HEK293 (cell line): Measurements from ENCODE around the gene C6orf141.

ENCODE experiments used
- IKZF3 ChIP-seq: fragments of 450-650 bp; IDR thresholded peaks from 2 replicates; pipeline ENCODE4 v1.5.0; 2018; ENCODE audit warnings: missing biosample characterization, mild to moderate bottlenecking, missing genetic modification characterization, moderate library complexity
- OVOL3 ChIP-seq: fragments of 450-650 bp; formaldehyde crosslinking; IDR thresholded peaks from 2 replicates; pipeline ENCODE4 v1.5.1; 2016; ENCODE audit warnings: missing biosample characterization, missing genetic modification characterization
- ZNF121 ChIP-seq: fragments of 450-650 bp; formaldehyde crosslinking; IDR thresholded peaks from 2 replicates; pipeline ENCODE4 v1.5.1; 2016; ENCODE audit warnings: missing biosample characterization, missing genetic modification characterization
- ZNF132 ChIP-seq: fragments of 450-650 bp; formaldehyde crosslinking; IDR thresholded peaks from 2 replicates; pipeline ENCODE4 v1.5.1; 2017; ENCODE audit warnings: missing biosample characterization, missing genetic modification characterization, borderline replicate concordance
- ZNF223 ChIP-seq: fragments of 450-650 bp; formaldehyde crosslinking; IDR thresholded peaks from 2 replicates; pipeline ENCODE4 v1.5.1; 2016; ENCODE audit warnings: missing biosample characterization, missing genetic modification characterization
- ZNF239 ChIP-seq: fragments of 450-650 bp; formaldehyde crosslinking; IDR thresholded peaks from 2 replicates; pipeline ENCODE4 v1.5.1; 2016; ENCODE audit warnings: missing biosample characterization, missing genetic modification characterization
- ZNF266 ChIP-seq: fragments of 450-650 bp; formaldehyde crosslinking; IDR thresholded peaks from 2 replicates; pipeline ENCODE4 v1.5.1; 2016; ENCODE audit warnings: missing biosample characterization, missing genetic modification characterization, low read depth
- ZNF394 ChIP-seq: fragments of 450-650 bp; formaldehyde crosslinking; IDR thresholded peaks from 2 replicates; pipeline ENCODE4 v1.5.1; 2016; ENCODE audit warnings: missing biosample characterization, missing genetic modification characterization, mild to moderate bottlenecking, moderate library complexity, borderline replicate concordance
- ZNF416 ChIP-seq: fragments of 450-650 bp; formaldehyde crosslinking; IDR thresholded peaks from 2 replicates; pipeline ENCODE4 v1.5.1; 2016; ENCODE audit warnings: missing biosample characterization, missing genetic modification characterization
- ZNF548 ChIP-seq: fragments of 450-650 bp; formaldehyde crosslinking; IDR thresholded peaks from 2 replicates; pipeline ENCODE4 v1.5.1; 2016; ENCODE audit warnings: missing biosample characterization, missing genetic modification characterization
- ZNF549 ChIP-seq: fragments of 450-650 bp; IDR thresholded peaks from 2 replicates; pipeline ENCODE4 v1.5.1; 2018; ENCODE audit warnings: missing biosample characterization, missing genetic modification characterization, mild to moderate bottlenecking, inconsistent platforms, moderate library complexity
- ZNF555 ChIP-seq: fragments of 450-650 bp; formaldehyde crosslinking; conservative IDR thresholded peaks from 2 replicates; pipeline ENCODE4 v1.5.1; 2017; ENCODE audit warnings: missing biosample characterization, mild to moderate bottlenecking, missing genetic modification characterization, inconsistent platforms
- ZNF558 ChIP-seq: fragments of 450-650 bp; formaldehyde crosslinking; IDR thresholded peaks from 2 replicates; pipeline ENCODE4 v1.5.1; 2016; ENCODE audit warnings: missing biosample characterization, missing genetic modification characterization
- ZNF629 ChIP-seq: fragments of 450-650 bp; formaldehyde crosslinking; IDR thresholded peaks from 2 replicates; pipeline ENCODE4 v1.5.1; 2017; ENCODE audit warnings: missing biosample characterization, missing genetic modification characterization
- ZNF664 ChIP-seq: fragments of 450-650 bp; formaldehyde crosslinking; IDR thresholded peaks from 2 replicates; pipeline ENCODE4 v1.5.1; 2016; ENCODE audit warnings: missing biosample characterization, missing genetic modification characterization
- ZNF776 ChIP-seq: fragments of 450-650 bp; formaldehyde crosslinking; IDR thresholded peaks from 2 replicates; pipeline ENCODE4 v1.5.0; 2017; ENCODE audit warnings: missing biosample characterization, missing genetic modification characterization, borderline replicate concordance
- ZSCAN30 ChIP-seq: fragments of 450-650 bp; IDR thresholded peaks from 2 replicates; pipeline ENCODE4 v1.5.1; 2018; ENCODE audit warnings: missing biosample characterization, mild to moderate bottlenecking, missing genetic modification characterization, moderate library complexity
- TF ChIP-seq, protein P1 (sequence below): fragments of 450-650 bp; formaldehyde crosslinking; IDR thresholded peaks from 2 replicates; pipeline ENCODE4 v1.5.1; 2016; ENCODE audit warnings: missing biosample characterization, missing genetic modification characterization
- TF ChIP-seq, protein P2 (sequence below): fragments of 450-650 bp; formaldehyde crosslinking; conservative IDR thresholded peaks from 2 replicates; pipeline ENCODE4 v1.5.1; 2016; ENCODE audit warnings: low read depth, missing biosample characterization, missing genetic modification characterization
- TF ChIP-seq, protein P3 (sequence below): fragments of 450-650 bp; formaldehyde crosslinking; conservative IDR thresholded peaks from 2 replicates; pipeline ENCODE4 v1.5.1; 2016; ENCODE audit warnings: low read depth, missing biosample characterization, missing genetic modification characterization
- TF ChIP-seq, protein P4 (sequence below): fragments of 450-650 bp; formaldehyde crosslinking; optimal IDR thresholded peaks from 2 replicates; pipeline ENCODE3; 2016; ENCODE audit warnings: missing biosample characterization, mild to moderate bottlenecking, missing genetic modification characterization
- TF ChIP-seq, protein P5 (sequence below): fragments of 450-650 bp; formaldehyde crosslinking; IDR thresholded peaks from 2 replicates; pipeline ENCODE4 v1.5.1; 2017; ENCODE audit warnings: missing biosample characterization, mild to moderate bottlenecking, missing genetic modification characterization, moderate library complexity
- TF ChIP-seq, protein P6 (sequence below): fragments of 450-650 bp; formaldehyde crosslinking; IDR thresholded peaks from 2 replicates; pipeline ENCODE4 v1.5.1; 2017; ENCODE audit warnings: missing biosample characterization, missing genetic modification characterization

The C6orf141 gene

DNA sequence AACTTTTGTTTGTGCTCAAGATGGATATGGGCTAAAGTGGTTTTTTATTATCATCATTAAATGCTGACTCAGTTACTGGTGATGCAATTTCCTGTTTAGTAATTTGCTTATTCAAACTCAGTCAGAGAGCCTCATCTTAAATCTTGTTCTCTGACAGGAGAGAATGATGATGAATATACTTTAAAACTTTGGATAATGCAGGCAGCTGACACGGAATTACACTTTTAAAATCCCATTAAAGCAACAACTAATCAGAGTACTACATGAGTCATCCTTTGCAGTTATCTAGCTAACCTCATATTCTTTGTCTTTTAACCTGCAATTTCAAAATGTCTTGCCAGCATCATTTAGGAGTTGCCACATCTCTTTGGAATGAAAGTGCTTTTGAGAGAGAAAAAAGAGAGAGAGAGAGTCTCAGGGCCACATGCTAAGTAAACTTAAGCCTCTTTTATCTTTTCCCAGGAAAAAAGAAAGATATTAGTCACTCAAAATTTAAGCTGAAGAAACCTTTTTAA lies 9.2 kb upstream of the C6orf141 start (continued):
- 0 out of 2 replicates have a peak, but pooled peaks have one; percentile 37 for TF ChIP-seq ZSCAN30
- TF ChIP-seq, protein P1, sequence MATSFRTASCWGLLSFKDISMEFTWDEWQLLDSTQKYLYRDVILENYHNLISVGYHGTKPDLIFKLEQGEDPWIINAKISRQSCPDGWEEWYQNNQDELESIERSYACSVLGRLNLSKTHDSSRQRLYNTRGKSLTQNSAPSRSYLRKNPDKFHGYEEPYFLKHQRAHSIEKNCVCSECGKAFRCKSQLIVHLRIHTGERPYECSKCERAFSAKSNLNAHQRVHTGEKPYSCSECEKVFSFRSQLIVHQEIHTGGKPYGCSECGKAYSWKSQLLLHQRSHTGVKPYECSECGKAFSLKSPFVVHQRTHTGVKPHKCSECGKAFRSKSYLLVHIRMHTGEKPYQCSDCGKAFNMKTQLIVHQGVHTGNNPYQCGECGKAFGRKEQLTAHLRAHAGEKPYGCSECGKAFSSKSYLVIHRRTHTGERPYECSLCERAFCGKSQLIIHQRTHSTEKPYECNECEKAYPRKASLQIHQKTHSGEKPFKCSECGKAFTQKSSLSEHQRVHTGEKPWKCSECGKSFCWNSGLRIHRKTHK, result no peak
- TF ChIP-seq, protein P2, sequence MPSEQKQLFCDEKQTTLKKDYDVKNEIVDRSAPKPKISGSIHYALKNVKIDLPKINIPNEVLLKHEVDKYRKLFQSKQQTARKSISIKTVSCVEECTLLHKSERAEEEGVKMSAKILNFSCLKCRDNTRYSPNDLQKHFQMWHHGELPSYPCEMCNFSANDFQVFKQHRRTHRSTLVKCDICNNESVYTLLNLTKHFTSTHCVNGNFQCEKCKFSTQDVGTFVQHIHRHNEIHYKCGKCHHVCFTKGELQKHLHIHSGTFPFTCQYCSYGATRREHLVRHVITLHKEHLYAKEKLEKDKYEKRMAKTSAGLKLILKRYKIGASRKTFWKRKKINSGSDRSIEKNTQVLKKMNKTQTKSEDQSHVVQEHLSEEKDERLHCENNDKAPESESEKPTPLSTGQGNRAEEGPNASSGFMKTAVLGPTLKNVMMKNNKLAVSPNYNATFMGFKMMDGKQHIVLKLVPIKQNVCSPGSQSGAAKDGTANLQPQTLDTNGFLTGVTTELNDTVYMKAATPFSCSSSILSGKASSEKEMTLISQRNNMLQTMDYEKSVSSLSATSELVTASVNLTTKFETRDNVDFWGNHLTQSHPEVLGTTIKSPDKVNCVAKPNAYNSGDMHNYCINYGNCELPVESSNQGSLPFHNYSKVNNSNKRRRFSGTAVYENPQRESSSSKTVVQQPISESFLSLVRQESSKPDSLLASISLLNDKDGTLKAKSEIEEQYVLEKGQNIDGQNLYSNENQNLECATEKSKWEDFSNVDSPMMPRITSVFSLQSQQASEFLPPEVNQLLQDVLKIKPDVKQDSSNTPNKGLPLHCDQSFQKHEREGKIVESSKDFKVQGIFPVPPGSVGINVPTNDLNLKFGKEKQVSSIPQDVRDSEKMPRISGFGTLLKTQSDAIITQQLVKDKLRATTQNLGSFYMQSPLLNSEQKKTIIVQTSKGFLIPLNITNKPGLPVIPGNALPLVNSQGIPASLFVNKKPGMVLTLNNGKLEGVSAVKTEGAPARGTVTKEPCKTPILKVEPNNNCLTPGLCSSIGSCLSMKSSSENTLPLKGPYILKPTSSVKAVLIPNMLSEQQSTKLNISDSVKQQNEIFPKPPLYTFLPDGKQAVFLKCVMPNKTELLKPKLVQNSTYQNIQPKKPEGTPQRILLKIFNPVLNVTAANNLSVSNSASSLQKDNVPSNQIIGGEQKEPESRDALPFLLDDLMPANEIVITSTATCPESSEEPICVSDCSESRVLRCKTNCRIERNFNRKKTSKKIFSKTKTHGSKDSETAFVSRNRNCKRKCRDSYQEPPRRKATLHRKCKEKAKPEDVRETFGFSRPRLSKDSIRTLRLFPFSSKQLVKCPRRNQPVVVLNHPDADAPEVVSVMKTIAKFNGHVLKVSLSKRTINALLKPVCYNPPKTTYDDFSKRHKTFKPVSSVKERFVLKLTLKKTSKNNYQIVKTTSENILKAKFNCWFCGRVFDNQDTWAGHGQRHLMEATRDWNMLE (tag by site-specific recombination), result peak; percentile 68
- TF ChIP-seq, protein P3, sequence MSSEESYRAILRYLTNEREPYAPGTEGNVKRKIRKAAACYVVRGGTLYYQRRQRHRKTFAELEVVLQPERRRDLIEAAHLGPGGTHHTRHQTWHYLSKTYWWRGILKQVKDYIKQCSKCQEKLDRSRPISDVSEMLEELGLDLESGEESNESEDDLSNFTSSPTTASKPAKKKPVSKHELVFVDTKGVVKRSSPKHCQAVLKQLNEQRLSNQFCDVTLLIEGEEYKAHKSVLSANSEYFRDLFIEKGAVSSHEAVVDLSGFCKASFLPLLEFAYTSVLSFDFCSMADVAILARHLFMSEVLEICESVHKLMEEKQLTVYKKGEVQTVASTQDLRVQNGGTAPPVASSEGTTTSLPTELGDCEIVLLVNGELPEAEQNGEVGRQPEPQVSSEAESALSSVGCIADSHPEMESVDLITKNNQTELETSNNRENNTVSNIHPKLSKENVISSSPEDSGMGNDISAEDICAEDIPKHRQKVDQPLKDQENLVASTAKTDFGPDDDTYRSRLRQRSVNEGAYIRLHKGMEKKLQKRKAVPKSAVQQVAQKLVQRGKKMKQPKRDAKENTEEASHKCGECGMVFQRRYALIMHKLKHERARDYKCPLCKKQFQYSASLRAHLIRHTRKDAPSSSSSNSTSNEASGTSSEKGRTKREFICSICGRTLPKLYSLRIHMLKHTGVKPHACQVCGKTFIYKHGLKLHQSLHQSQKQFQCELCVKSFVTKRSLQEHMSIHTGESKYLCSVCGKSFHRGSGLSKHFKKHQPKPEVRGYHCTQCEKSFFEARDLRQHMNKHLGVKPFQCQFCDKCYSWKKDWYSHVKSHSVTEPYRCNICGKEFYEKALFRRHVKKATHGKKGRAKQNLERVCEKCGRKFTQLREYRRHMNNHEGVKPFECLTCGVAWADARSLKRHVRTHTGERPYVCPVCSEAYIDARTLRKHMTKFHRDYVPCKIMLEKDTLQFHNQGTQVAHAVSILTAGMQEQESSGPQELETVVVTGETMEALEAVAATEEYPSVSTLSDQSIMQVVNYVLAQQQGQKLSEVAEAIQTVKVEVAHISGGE (tag by site-specific recombination), result no peak
- TF ChIP-seq ZNF121 (tag by site-specific recombination), result no peak
- TF ChIP-seq ZNF776 (tag by site-specific recombination), result no peak
- peak; percentile 84 for TF ChIP-seq ZNF558 (tag by site-specific recombination)
- no peak for TF ChIP-seq ZNF416
- TF ChIP-seq, protein P4, sequence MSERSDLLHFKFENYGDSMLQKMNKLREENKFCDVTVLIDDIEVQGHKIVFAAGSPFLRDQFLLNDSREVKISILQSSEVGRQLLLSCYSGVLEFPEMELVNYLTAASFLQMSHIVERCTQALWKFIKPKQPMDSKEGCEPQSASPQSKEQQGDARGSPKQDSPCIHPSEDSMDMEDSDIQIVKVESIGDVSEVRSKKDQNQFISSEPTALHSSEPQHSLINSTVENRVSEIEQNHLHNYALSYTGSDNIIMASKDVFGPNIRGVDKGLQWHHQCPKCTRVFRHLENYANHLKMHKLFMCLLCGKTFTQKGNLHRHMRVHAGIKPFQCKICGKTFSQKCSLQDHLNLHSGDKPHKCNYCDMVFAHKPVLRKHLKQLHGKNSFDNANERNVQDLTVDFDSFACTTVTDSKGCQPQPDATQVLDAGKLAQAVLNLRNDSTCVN (tag by site-specific recombination), result no peak
- peak; percentile 97 for TF ChIP-seq ZNF629 (tag by site-specific recombination)
- no peak for TF ChIP-seq ZNF548 (tag by site-specific recombination)
- TF ChIP-seq ZNF266 (tag by site-specific recombination), result no peak
- no peak for TF ChIP-seq ZNF555 (tag by site-specific recombination)
- peak; percentile 65; the same call in 1 of the 2 replicates for TF ChIP-seq IKZF3 (tag by site-specific recombination)
- TF ChIP-seq ZNF239 (tag by site-specific recombination), result no peak
- TF ChIP-seq, protein P5, sequence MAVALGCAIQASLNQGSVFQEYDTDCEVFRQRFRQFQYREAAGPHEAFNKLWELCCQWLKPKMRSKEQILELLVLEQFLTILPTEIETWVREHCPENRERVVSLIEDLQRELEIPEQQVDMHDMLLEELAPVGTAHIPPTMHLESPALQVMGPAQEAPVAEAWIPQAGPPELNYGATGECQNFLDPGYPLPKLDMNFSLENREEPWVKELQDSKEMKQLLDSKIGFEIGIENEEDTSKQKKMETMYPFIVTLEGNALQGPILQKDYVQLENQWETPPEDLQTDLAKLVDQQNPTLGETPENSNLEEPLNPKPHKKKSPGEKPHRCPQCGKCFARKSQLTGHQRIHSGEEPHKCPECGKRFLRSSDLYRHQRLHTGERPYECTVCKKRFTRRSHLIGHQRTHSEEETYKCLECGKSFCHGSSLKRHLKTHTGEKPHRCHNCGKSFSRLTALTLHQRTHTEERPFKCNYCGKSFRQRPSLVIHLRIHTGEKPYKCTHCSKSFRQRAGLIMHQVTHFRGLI (tag by site-specific recombination), result 0 out of 2 replicates have a peak, but pooled peaks have one; percentile 39
- TF ChIP-seq ZNF664, result peak; percentile 40; the same call in 1 of the 2 replicates
- no peak for TF ChIP-seq ZNF132 (tag by site-specific recombination)
- TF ChIP-seq ZNF223, result no peak
- no peak for TF ChIP-seq ZNF549 (tag by site-specific recombination)
- peak; percentile 73 for TF ChIP-seq ZNF394 (tag by site-specific recombination)
- peak; percentile 58; the same call in 1 of the 2 replicates for TF ChIP-seq OVOL3 (tag by site-specific recombination)
- TF ChIP-seq, protein P6, sequence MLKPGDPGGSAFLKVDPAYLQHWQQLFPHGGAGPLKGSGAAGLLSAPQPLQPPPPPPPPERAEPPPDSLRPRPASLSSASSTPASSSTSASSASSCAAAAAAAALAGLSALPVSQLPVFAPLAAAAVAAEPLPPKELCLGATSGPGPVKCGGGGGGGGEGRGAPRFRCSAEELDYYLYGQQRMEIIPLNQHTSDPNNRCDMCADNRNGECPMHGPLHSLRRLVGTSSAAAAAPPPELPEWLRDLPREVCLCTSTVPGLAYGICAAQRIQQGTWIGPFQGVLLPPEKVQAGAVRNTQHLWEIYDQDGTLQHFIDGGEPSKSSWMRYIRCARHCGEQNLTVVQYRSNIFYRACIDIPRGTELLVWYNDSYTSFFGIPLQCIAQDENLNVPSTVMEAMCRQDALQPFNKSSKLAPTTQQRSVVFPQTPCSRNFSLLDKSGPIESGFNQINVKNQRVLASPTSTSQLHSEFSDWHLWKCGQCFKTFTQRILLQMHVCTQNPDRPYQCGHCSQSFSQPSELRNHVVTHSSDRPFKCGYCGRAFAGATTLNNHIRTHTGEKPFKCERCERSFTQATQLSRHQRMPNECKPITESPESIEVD (tag by site-specific recombination), result peak; percentile 90
